Loucy (cell line): ENCODE data around the gene SLC23A3.

Source experiments
- EZH2phosphoT487 ChIP-seq: fragments of 200-600 bp; IDR thresholded peaks from 2 replicates; pipeline ENCODE4 v1.6.1; 2018; ENCODE audit warnings: antibody characterized with exemption, mild to moderate bottlenecking, moderate library complexity, borderline replicate concordance
- TF ChIP-seq, protein P1 (sequence below): fragments of 200-600 bp; sonication (generic); conservative IDR thresholded peaks from 2 replicates; pipeline ENCODE4 v1.5.1; 2014; ENCODE audit warnings: mild to moderate bottlenecking, antibody characterized with exemption, low read length

DNA sequence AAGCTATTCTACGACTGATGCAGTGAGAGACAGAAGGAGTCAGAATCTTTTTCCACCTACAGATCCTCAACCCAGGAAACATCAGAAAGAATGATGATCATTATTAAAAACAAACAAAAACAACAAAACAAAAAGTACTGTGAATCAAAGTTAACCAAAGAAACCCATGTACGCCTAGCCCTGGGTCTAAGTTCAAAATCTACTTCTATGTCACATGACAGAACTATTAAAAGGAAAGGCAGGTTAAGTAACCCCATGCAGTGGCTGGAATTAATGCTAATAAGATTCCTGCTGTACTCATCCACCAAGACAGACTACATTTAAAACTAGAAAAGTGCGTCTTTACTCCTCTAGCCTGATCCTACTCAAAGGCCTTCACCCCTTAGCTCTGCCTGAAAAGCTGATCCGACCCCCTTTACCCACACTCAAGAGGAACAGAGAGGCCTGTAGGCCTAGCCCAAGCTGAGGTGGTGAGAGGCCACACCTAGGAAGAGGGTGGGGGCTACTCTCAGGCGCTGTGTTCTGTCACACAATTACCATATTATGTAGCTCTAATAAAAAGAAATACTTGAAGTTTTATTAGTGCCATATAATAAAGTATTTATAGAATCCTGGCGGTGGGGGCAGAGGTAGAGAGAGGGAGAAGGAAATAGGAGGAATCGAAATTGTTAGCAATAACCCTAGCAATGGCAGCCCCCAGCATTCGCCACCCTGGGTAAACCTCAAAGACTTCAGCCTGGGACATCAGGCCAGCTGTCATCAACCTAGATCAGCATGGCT, 46.3 kb downstream of the SLC23A3 start:
- TF ChIP-seq, protein P1, sequence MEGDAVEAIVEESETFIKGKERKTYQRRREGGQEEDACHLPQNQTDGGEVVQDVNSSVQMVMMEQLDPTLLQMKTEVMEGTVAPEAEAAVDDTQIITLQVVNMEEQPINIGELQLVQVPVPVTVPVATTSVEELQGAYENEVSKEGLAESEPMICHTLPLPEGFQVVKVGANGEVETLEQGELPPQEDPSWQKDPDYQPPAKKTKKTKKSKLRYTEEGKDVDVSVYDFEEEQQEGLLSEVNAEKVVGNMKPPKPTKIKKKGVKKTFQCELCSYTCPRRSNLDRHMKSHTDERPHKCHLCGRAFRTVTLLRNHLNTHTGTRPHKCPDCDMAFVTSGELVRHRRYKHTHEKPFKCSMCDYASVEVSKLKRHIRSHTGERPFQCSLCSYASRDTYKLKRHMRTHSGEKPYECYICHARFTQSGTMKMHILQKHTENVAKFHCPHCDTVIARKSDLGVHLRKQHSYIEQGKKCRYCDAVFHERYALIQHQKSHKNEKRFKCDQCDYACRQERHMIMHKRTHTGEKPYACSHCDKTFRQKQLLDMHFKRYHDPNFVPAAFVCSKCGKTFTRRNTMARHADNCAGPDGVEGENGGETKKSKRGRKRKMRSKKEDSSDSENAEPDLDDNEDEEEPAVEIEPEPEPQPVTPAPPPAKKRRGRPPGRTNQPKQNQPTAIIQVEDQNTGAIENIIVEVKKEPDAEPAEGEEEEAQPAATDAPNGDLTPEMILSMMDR, result no peak
- no peak for TF ChIP-seq EZH2phosphoT487
